Neural progenitor cell (in vitro differentiated cells): ENCODE data around the gene PKP2. TPM values are rescaled to one million over a fixed set of nuclear protein-coding genes. Genes with fewer than 3 reads are reported as not detected.

ENCODE experiments used
- DNase-seq: peaks from one replicate; pipeline ENCODE4 v3.0.0-alpha.2; 2016; ENCODE audit warnings: low spot score
- H2AFZ ChIP-seq: fragments of 200-600 bp; sonication (generic); replicated peaks from 2 replicates; pipeline ENCODE4 v1.6.1; 2016; ENCODE audit warnings: antibody characterized with exemption
- H3F3A ChIP-seq: fragments of 200-600 bp; sonication (generic); 2 replicates; pipeline ENCODE4 v1.6.1; 2016; ENCODE audit warnings: antibody characterized with exemption, low read depth
- H3K27ac ChIP-seq: fragments of 200-600 bp; sonication (generic); 2 replicates; pipeline ENCODE4 v1.5.1; 2016; ENCODE audit warnings: mild to moderate bottlenecking
- H3K27me3 ChIP-seq: fragments of 200-600 bp; sonication (generic); 2 replicates; pipeline ENCODE4 v1.6.1; 2016; ENCODE audit warnings: mild to moderate bottlenecking, moderate library complexity
- H3K36me3 ChIP-seq: fragments of 200-600 bp; sonication (generic); 2 replicates; pipeline ENCODE4 v1.5.1; 2016
- H3K4me1 ChIP-seq: fragments of 200-600 bp; sonication (generic); 2 replicates; pipeline ENCODE4 v1.6.1; 2016; ENCODE audit warnings: mixed run types
- H3K4me2 ChIP-seq: fragments of 200-600 bp; sonication (generic); 2 replicates; pipeline ENCODE4 v1.6.1; 2016
- H3K4me3 ChIP-seq: fragments of 200-600 bp; sonication (generic); 2 replicates; pipeline ENCODE4 v1.5.1; 2016
- H3K79me2 ChIP-seq: fragments of 200-600 bp; sonication (generic); 2 replicates; pipeline ENCODE4 v1.6.1; 2016; ENCODE audit warnings: low read depth
- H3K9ac ChIP-seq: fragments of 200-600 bp; sonication (generic); 2 replicates; pipeline ENCODE4 v1.6.1; 2016
- H3K9me3 ChIP-seq: fragments of 200-600 bp; sonication (generic); 2 replicates; pipeline ENCODE4 v1.5.1; 2016; ENCODE audit warnings: low read depth
- H4K20me1 ChIP-seq: fragments of 200-600 bp; sonication (generic); 2 replicates; pipeline ENCODE4 v1.6.1; 2016; ENCODE audit warnings: low read depth
- H3K27ac Mint-ChIP-seq: 3 replicates; pipeline ENCODE4 v1.8.0; 2021; ENCODE audit warnings: mixed read lengths
- H3K27me3 Mint-ChIP-seq: 2 replicates; pipeline ENCODE4 v1.8.0; 2022; ENCODE audit warnings: low read depth, mild to moderate bottlenecking, inconsistent platforms, moderate library complexity, mixed read lengths; ENCODE audit not compliant: insufficient read depth
- H3K36me3 Mint-ChIP-seq: 3 replicates; pipeline ENCODE4 v1.8.0; 2021; ENCODE audit warnings: mixed read lengths
- H3K4me1 Mint-ChIP-seq: 3 replicates; pipeline ENCODE4 v1.8.0; 2021; ENCODE audit warnings: mixed read lengths
- H3K4me3 Mint-ChIP-seq: 3 replicates; pipeline ENCODE4 v1.8.0; 2021; ENCODE audit warnings: mild to moderate bottlenecking, moderate library complexity, mixed read lengths
- H3K9me3 Mint-ChIP-seq: 3 replicates; pipeline ENCODE4 v1.8.0; 2020; ENCODE audit warnings: mixed read lengths
- CTCF ChIP-seq: fragments of 200-600 bp; sonication (generic); IDR thresholded peaks from 2 replicates; pipeline ENCODE4 v1.5.1; 2017; ENCODE audit warnings: antibody characterized with exemption, mild to moderate bottlenecking
- EZH2 ChIP-seq: fragments of 200-600 bp; sonication (generic); IDR thresholded peaks from 2 replicates; pipeline ENCODE4 v1.6.1; 2017; ENCODE audit warnings: antibody characterized with exemption, mild to moderate bottlenecking, moderate library complexity
- EZH2phosphoT487 ChIP-seq: fragments of 200-600 bp; sonication (generic); IDR thresholded peaks from 2 replicates; pipeline ENCODE4 v1.6.1; 2017; ENCODE audit warnings: antibody characterized with exemption
- total RNA-seq: library from RNA; depleted of rRNA; stranded (reverse); fragments of >200 nt; gene quantifications from 2 replicates; pipeline ENCODE4 v1.2.3, GENCODE V29; 2015; ENCODE audit warnings: low replicate concordance

Gene PKP2
- total RNA-seq, 1 donor from 2014 or later = 10.6 TPM

- peaks cover 4% of the 10 kb centered on the region for H3K4me1 ChIP-seq
- no peaks in the 10 kb centered on the region for H3F3A ChIP-seq
- no peak overlapping the region for H3K9ac ChIP-seq
- no peak overlapping the region for H3K4me3 ChIP-seq
- no peaks in the 10 kb centered on the region for H4K20me1 ChIP-seq
- no peaks in the 10 kb centered on the region for H3K27me3 ChIP-seq
- H3K27ac Mint-ChIP-seq = no peak overlapping the region
- H3K27me3 Mint-ChIP-seq = peaks cover 2% of the 10 kb centered on the region
- H3K36me3 Mint-ChIP-seq = peaks cover 2% of the 10 kb centered on the region
- DNase-seq = no peak
- no peaks in the 10 kb centered on the region for H3K36me3 ChIP-seq
- no peak overlapping the region for H3K4me2 ChIP-seq
- no peaks in the 10 kb centered on the region for H3K79me2 ChIP-seq
- no peak overlapping the region for H2AFZ ChIP-seq
- no peaks in the 10 kb centered on the region for H3K9me3 Mint-ChIP-seq
- TF ChIP-seq EZH2phosphoT487 = no peak
- no peak for TF ChIP-seq CTCF
- TF ChIP-seq EZH2 = no peak
- no peak overlapping the region for H3K27ac ChIP-seq
- no peaks in the 10 kb centered on the region for H3K4me1 Mint-ChIP-seq
- no peaks in the 10 kb centered on the region for H3K9me3 ChIP-seq
- no peak overlapping the region for H3K4me3 Mint-ChIP-seq
These were observed 74.9 kb downstream of the PKP2 start for GRCh38 chr12:32821710-32822109.

- Histone ChIP-seq H3K79me2 (no peaks in the 10 kb centered on the region), H3K27me3 (no peaks in the 10 kb centered on the region), H3K36me3 (no peaks in the 10 kb centered on the region), H3K9me3 (no peaks in the 10 kb centered on the region), H3F3A (no peaks in the 10 kb centered on the region), H3K4me2 (no peak overlapping the region), H3K27ac (no peak overlapping the region), H3K4me1 (peaks cover under 1% of the 10 kb centered on the region), H3K4me3 (no peak overlapping the region), H3K9ac (no peak overlapping the region), H2AFZ (no peak overlapping the region), H4K20me1 (no peaks in the 10 kb centered on the region)
- DNase-seq = no peak
- H3K4me3 Mint-ChIP-seq = no peak overlapping the region
- TF ChIP-seq EZH2 (no peak), CTCF (no peak), EZH2phosphoT487 (no peak)
- H3K36me3 Mint-ChIP-seq = peaks cover 2% of the 10 kb centered on the region
- peaks cover 2% of the 10 kb centered on the region for H3K27me3 Mint-ChIP-seq
- H3K9me3 Mint-ChIP-seq = no peaks in the 10 kb centered on the region
- no peak overlapping the region for H3K27ac Mint-ChIP-seq
- no peaks in the 10 kb centered on the region for H3K4me1 Mint-ChIP-seq
These were observed 75.3 kb downstream of the PKP2 start for GRCh38 chr12:32821293-32821692.

- no peaks in the 10 kb centered on the region for H3K9me3 Mint-ChIP-seq
- H3K36me3 Mint-ChIP-seq = peaks cover 2% of the 10 kb centered on the region
- H3K4me1 Mint-ChIP-seq = no peaks in the 10 kb centered on the region
- TF ChIP-seq EZH2 (no peak), CTCF (no peak), EZH2phosphoT487 (no peak)
- Histone ChIP-seq H3F3A (no peaks in the 10 kb centered on the region), H3K4me2 (no peak overlapping the region), H3K9ac (no peak overlapping the region), H3K79me2 (no peaks in the 10 kb centered on the region), H3K9me3 (no peaks in the 10 kb centered on the region), H3K27ac (no peak overlapping the region), H2AFZ (no peak overlapping the region), H3K4me1 (no peaks in the 10 kb centered on the region), H3K4me3 (no peak overlapping the region), H3K27me3 (no peaks in the 10 kb centered on the region), H3K36me3 (no peaks in the 10 kb centered on the region), H4K20me1 (no peaks in the 10 kb centered on the region)
- H3K4me3 Mint-ChIP-seq = no peak overlapping the region
- no peak for DNase-seq
- H3K27ac Mint-ChIP-seq = no peak overlapping the region
- peaks cover 2% of the 10 kb centered on the region for H3K27me3 Mint-ChIP-seq
These were observed 76.1 kb downstream of the PKP2 start for GRCh38 chr12:32820376-32820931.
